Activated T-cell treated with anti-CD3 and anti-CD28 coated beads for 1 hour (primary cell): Measurements from ENCODE around the gene CRISP2.
"Not testable (repeated sequence)": the region's sequence is repeated elsewhere in the genome, so short reads cannot be mapped to it uniquely, and the experiment has no call there.

Experiments
- DNase-seq: peaks from one replicate; pipeline ENCODE4 v3.0.0-alpha.2; 2020; ENCODE audit warnings: low read depth

The CRISP2 gene

GRCh38 chr6:49713346-49713745, at the start of gene CRISP2:
Gene CRISP2, minus strand, starts transcription at chr6:49713543. Its CDS starts 4,347 bp downstream, at chr6:49709196.
- no peak for DNase-seq

- DNase-seq: no peak
Observed at GRCh38 chr6:49744259-49744658, 30.9 kb upstream of the CRISP2 start, which contains the start of gene CRISP3. Gene CRISP3, minus strand, starts transcription at chr6:49744388. Its CDS starts 21 bp downstream, at chr6:49744367.

GRCh38 chr6:49743429-49743828, 30.1 kb upstream of the CRISP2 start:
- no peak for DNase-seq

DNA sequence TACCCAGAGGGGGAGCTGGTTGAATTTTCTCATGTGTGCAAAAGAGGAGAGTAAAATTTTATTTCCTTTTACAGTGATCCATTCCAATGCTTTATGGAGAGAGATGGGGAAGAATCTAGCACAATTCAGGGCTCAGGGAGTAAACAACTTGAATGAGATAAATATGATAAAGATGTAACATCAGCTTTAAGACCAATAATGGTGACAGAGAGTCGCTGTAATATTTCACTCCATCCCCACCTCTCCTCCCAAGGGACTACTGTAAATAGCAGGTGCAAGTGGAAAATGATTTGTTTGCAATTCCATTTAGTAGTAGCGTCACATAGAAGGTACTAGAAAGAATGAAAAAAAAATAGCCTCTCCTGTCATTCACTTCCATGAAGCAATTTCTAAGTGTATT, 26.1 kb upstream of the CRISP2 start:
- DNase-seq: no peak

- DNase-seq: no peak
Observed at GRCh38 chr6:49736017-49736508, 22.7 kb upstream of the CRISP2 start.

GRCh38 chr6:49733680-49734079, 20.3 kb upstream of the CRISP2 start:
- DNase-seq: no peak

GRCh38 chr6:49732781-49733180, 19.4 kb upstream of the CRISP2 start:
- no peak for DNase-seq

GRCh38 chr6:49730251-49730650, 16.9 kb upstream of the CRISP2 start:
- DNase-seq: no peak

DNA sequence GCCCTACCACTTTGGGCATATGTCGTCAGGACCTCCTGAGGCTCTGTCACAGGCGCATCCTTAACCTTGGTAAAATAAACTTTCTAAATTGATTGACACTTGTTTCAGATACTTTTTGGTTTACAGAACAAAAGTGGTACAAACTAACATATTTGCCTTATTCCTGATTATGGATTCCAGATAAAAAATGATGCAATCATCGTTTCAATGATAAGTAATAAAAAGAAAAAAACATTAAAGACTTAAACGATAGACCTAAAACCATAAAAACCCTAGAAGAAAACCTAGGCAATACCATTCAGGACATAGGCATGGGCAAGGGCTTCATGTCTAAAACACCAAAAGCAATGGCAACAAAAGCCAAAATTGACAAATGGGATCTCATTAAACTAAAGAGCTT, 10.6 kb upstream of the CRISP2 start:
- not testable (repeated sequence) for DNase-seq

GRCh38 chr6:49721297-49721696, 8.0 kb upstream of the CRISP2 start:
- no peak for DNase-seq

GRCh38 chr6:49720372-49720771, 7.0 kb upstream of the CRISP2 start:
- no peak for DNase-seq

- no peak for DNase-seq
Observed at GRCh38 chr6:49698478-49698877, 14.9 kb downstream of the CRISP2 start.

- DNase-seq: no peak
Observed at GRCh38 chr6:49693512-49693911, 19.8 kb downstream of the CRISP2 start.

DNA sequence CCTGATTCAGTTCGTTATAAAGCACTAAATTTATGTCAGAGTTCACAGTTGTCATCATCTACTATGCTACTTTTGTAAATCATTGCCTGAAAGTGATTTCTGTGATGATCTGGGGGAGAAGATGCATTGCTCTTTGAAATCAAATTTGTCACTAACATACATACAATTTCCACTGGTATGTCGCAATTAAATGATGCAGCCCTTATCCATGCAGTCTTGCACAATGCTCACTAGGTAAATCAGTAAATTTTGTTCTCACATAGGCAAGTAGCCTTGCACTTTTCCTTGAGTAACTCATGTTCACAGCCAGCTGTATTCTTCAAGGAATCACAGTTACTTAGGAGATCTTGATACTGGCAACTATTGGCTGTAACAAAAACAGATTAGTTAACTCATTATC, 20.8 kb downstream of the CRISP2 start:
- DNase-seq: no peak

- no peak for DNase-seq
Observed at GRCh38 chr6:49676671-49677281, 36.6 kb downstream of the CRISP2 start.

- no peak for DNase-seq
Observed at GRCh38 chr6:49675816-49676215, 37.5 kb downstream of the CRISP2 start.

DNA sequence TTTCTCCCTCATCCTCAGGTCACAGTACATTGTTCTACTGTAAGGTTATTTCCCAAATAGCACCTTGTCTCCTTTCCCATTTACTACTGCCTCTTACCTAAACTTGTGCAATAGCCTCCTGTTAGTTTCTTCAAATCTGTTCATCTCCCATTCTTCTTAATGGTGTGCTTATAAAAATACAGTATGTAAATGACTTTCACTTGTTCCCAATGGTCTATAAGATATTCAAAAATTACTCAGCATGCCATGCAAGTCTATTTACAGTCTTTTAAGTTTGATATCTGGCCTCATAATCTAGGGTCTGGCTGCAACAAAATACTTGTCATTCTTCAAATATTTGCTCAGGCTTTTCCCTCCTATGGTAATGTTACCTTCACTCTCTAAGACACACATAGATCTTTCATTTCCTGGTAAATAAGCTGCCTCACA, 45.2 kb downstream of the CRISP2 start:
- DNase-seq: no peak

DNA sequence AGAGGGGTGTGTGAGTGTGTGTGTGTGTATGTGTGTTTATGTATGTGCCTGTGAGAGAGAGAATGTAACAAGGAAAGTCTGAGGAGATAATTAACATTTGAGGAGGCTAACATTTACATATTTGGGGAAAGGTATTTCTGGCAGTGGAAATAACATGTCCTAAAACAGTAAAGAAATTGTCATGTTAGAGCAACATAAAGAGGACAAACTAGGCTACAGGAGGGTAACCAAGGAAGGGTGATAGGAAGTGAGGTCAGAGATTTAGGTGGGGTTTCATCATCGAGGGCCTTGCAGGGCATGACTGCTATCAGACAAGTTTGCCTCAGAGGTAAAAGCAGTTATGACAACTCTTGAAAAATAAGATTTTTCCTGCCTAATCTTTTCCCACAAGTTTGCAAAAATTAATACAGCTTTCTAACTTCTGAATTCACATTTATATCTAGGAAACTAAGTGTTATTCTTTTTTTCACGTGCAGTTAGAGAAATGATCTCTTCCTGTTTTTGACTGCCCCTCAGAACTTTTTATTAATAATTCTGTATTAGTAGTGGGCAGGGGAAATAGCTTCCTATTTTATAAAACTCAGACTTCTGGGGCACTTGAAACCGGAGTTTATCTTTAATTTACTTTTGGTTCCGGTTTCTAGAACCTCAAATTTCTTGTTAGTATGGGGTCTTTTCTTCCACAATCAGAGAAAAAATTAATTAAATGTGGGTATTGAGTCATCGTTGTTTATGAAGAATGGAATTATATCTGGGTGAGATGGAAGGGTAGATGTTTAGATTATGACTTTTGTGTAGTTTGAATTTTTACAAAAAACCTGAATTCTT, 46.2 kb downstream of the CRISP2 start:
- no peak for DNase-seq

- no peak for DNase-seq
Observed at GRCh38 chr6:49666480-49666879, 46.9 kb downstream of the CRISP2 start.

DNA sequence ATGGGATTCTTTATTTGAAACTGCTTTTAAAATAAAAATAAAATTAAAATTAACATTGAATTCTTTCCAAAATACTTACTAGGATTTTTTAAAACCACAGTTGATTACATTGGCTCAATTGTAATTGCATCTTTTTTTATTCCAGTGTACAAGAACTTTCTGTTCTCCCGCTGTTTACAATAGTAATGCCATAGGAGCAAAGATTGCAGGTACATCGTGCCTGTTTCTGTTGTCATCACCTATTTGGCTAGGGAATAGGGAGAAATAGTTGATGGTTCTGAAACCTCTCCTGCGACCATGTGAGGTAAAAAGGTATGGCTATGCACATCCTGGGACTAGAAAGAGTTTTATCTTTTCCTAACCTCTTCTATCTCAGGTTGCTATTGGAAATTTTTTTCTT, 48.5 kb downstream of the CRISP2 start:
- DNase-seq: no peak

GRCh38 chr6:49664054-49664453, 49.3 kb downstream of the CRISP2 start:
- not testable (repeated sequence) for DNase-seq

DNA sequence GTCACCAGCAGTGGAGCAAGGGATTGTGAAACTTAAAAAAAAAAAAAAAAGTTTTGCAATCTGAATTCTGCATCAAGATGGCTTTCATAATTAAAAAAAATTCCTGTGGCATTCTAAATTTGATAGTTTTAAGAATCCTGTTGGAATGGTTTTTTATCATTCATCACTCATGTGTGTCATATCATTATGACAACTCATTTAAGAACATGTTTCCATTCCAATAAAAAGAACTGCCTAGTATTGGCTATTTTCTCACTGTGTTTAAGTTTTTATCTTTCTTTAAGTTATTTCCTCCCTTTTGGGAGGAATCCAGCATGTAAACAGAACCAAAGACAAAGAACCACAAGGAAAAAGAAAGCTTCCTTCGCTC, 50.5 kb downstream of the CRISP2 start:
- no peak for DNase-seq

DNA sequence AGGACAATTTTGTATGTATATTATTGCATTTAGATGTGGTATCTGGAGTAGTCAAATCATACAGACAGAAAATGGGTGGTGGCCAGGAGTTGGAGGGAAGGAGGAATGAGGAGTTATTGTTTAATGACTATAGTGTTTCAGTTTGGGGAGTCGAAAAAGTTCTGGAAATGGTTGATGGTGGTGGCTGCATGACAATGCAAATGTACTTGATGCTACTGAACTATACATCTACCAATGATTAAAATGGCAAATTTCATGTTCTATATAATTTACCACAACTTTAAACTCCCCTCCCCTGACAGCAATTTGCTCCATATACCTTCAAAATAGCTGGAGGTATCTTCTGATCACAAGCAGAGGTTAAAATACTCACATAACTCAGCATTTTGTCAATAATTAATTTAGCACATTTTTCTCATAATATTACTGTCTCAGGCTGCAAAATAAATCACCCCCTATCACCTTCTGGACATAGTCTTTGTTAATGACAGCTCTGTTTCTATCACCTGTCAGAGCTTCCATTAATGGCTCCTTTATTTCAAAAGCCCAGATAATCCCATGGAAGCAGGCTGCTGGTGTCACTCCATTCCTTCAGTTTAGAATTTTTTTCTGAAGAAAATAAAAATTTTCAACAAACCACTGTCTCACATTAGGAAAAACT, 51.0 kb downstream of the CRISP2 start:
- no peak for DNase-seq
